H1 (cell line): Measurements from ENCODE around the gene FOXN4. TPM values are rescaled to one million over a fixed set of nuclear protein-coding genes. Genes with fewer than 3 reads are reported as not detected.

Experiments
- CTCF ChIA-PET: fragments of 300-600 bp; sonication (Branson Sonifier 250); formaldehyde crosslinking; loops from one replicate; lab custom pipeline; 2021; ENCODE audit not compliant: partially characterized antibody; lab: Charles Lee
- POLR2A ChIA-PET: fragments of 300-600 bp; sonication (Branson Sonifier 250); formaldehyde crosslinking; loops from one replicate; lab custom pipeline; 2021; ENCODE audit warnings: inconsistent platforms; ENCODE audit not compliant: partially characterized antibody; lab: Charles Lee
- DNase-seq, 2 experiments: peaks; one replicate each; pipeline versions ENCODE4 v3.0.0 to v3.0.0-alpha.2; 2010 to 2022; ENCODE audit warnings: low spot score in 2 of 2, low read depth in 1 of 2, mixed read lengths in 1 of 2
- FAIRE-seq: peaks from 2 replicates; lab custom pipeline; 2011; peaks lifted over from hg19 to GRCh38; lab: Jason Lieb, UNC
- H2AFZ ChIP-seq: 2 replicates; pipeline ENCODE4 v1.8.1; 2012; ENCODE audit warnings: low read length, inconsistent platforms
- H2AK5ac ChIP-seq: 2 replicates; pipeline ENCODE4 v1.6.1; 2013; ENCODE audit warnings: low read depth, low read length
- H2BK120ac ChIP-seq: replicated peaks from 2 replicates; pipeline ENCODE3; 2013; ENCODE audit warnings: low read depth, low read length, inconsistent platforms
- H2BK12ac ChIP-seq: 2 replicates; pipeline ENCODE4 v1.6.1; 2013; ENCODE audit warnings: low read depth, low read length
- H2BK15ac ChIP-seq: 2 replicates; pipeline ENCODE4 v1.6.1; 2013; ENCODE audit warnings: low read length
- H2BK20ac ChIP-seq: 2 replicates; pipeline ENCODE4 v1.6.1; 2013; ENCODE audit warnings: low read length
- H2BK5ac ChIP-seq: 2 replicates; pipeline ENCODE4 v1.6.1; 2013; ENCODE audit warnings: low read depth, low read length
- H3K14ac ChIP-seq: 2 replicates; pipeline ENCODE4 v1.6.1; 2013; ENCODE audit warnings: inconsistent platforms; ENCODE audit not compliant: insufficient read length
- H3K18ac ChIP-seq: 2 replicates; pipeline ENCODE4 v1.6.1; 2013; ENCODE audit warnings: low read length; ENCODE audit errors: extremely low read depth
- H3K23ac ChIP-seq: 2 replicates; pipeline ENCODE4 v1.6.1; 2013; ENCODE audit warnings: inconsistent platforms; ENCODE audit not compliant: insufficient read length
- H3K23me2 ChIP-seq: 2 replicates; pipeline ENCODE4 v1.6.1; 2013; ENCODE audit warnings: low read depth, low read length
- H3K27ac ChIP-seq: 2 replicates; pipeline ENCODE4 v1.6.1; 2011; ENCODE audit warnings: low read depth, low read length, inconsistent platforms
- H3K27me3 ChIP-seq, 4 experiments: replicated peaks in 1 of 4; 1 replicate in 1 of 4; 2 replicates in 3 of 4; pipeline versions ENCODE4 v1.6.1 to v1.8.1; 2011 to 2013; ENCODE audit warnings: low read length in 3 of 4, mild to moderate bottlenecking in 3 of 4, inconsistent platforms in 2 of 4, mixed read lengths in 2 of 4, moderate library complexity in 1 of 4; ENCODE audit not compliant: control insufficient read depth in 3 of 4, insufficient read depth in 3 of 4; ENCODE audit errors: extremely low read depth in 1 of 4
- H3K36me3 ChIP-seq, 4 experiments: 2 replicates each; pipeline versions ENCODE4 v1.6.1 to v1.8.1; 2011 to 2013; ENCODE audit warnings: mild to moderate bottlenecking in 4 of 4, low read length in 3 of 4, moderate library complexity in 2 of 4, control low read depth in 1 of 4, inconsistent platforms in 1 of 4; ENCODE audit not compliant: insufficient read depth in 4 of 4, control insufficient read depth in 2 of 4
- H3K4ac ChIP-seq: replicated peaks from 2 replicates; pipeline ENCODE3; 2013; ENCODE audit warnings: low read length, low read depth, mixed read lengths, inconsistent platforms; ENCODE audit not compliant: insufficient read length
- H3K4me1 ChIP-seq, 4 experiments: replicated peaks in 1 of 4; 1 replicate in 1 of 4; 2 replicates in 3 of 4; pipeline versions ENCODE4 v1.6.1 to v1.8.1; 2011 to 2013; ENCODE audit warnings: low read length in 3 of 4, inconsistent platforms in 2 of 4, mixed read lengths in 1 of 4; ENCODE audit not compliant: insufficient read depth in 4 of 4, control insufficient read depth in 3 of 4
- H3K4me2 ChIP-seq, 2 experiments: 2 replicates each; pipeline versions ENCODE4 v1.6.1 to v1.8.1; 2011 to 2013; ENCODE audit warnings: low read depth in 2 of 2, low read length in 2 of 2, control low read depth in 1 of 2, inconsistent platforms in 1 of 2, mild to moderate bottlenecking in 1 of 2; ENCODE audit not compliant: insufficient read depth in 1 of 2
- H3K4me3 ChIP-seq, 4 experiments: fragments of 200-600, 300-600 bp in 1 of 4; sonication (generic), shearing (Covaris generic), sonication (Bioruptor Twin) in 1 of 4; 2 replicates each; pipeline versions ENCODE4 v1.5.1 to v1.8.1; 2011 to 2016; ENCODE audit warnings: low read length in 4 of 4, low read depth in 3 of 4, control low read depth in 2 of 4, inconsistent platforms in 2 of 4, mild to moderate bottlenecking in 2 of 4, mixed read lengths in 1 of 4, moderate library complexity in 1 of 4; ENCODE audit not compliant: insufficient read depth in 2 of 4; ENCODE audit errors: extremely low read depth in 1 of 4
- H3K56ac ChIP-seq: replicated peaks from 2 replicates; pipeline ENCODE3; 2013; ENCODE audit warnings: low read depth, mild to moderate bottlenecking, mixed read lengths, low read length, inconsistent platforms; ENCODE audit not compliant: insufficient read length
- H3K79me1 ChIP-seq: 2 replicates; pipeline ENCODE4 v1.6.1; 2013; ENCODE audit warnings: low read depth, low read length, control low read depth
- H3K79me2 ChIP-seq, 2 experiments: 2 replicates each; pipeline versions ENCODE4 v1.6.1 to v1.8.1; 2012 to 2013; ENCODE audit warnings: low read length in 2 of 2, mild to moderate bottlenecking in 2 of 2, inconsistent platforms in 1 of 2; ENCODE audit not compliant: insufficient read depth in 2 of 2, control insufficient read depth in 1 of 2
- H3K9ac ChIP-seq, 4 experiments: replicated peaks in 1 of 4; 1 replicate in 1 of 4; 2 replicates in 3 of 4; pipeline versions ENCODE4 v1.6.1 to v1.8.1; 2011 to 2013; ENCODE audit warnings: low read depth in 3 of 4, low read length in 3 of 4, control low read depth in 2 of 4, mild to moderate bottlenecking in 2 of 4, moderate library complexity in 2 of 4, inconsistent platforms in 1 of 4; ENCODE audit errors: extremely low read depth in 1 of 4
- H3K9me3 ChIP-seq, 2 experiments: 2 replicates each; pipeline versions ENCODE4 v1.6.1 to v1.8.1; 2012 to 2013; ENCODE audit warnings: mild to moderate bottlenecking in 2 of 2, moderate library complexity in 2 of 2, control low read depth in 1 of 2, inconsistent platforms in 1 of 2, low read depth in 1 of 2, low read length in 1 of 2, mixed read lengths in 1 of 2; ENCODE audit not compliant: insufficient read depth in 2 of 2
- H4K20me1 ChIP-seq, 2 experiments: replicated peaks in 1 of 2; 2 replicates each; pipeline versions ENCODE3 to v1.8.1; 2011 to 2013; ENCODE audit warnings: inconsistent platforms in 2 of 2, low read length in 2 of 2, mild to moderate bottlenecking in 1 of 2; ENCODE audit not compliant: insufficient read depth in 2 of 2, control insufficient read depth in 1 of 2
- H4K5ac ChIP-seq: 2 replicates; pipeline ENCODE4 v1.6.1; 2013; ENCODE audit warnings: low read length, low read depth, mixed read lengths, inconsistent platforms; ENCODE audit not compliant: insufficient read length
- H4K8ac ChIP-seq: 2 replicates; pipeline ENCODE4 v1.8.0; 2013; ENCODE audit warnings: mild to moderate bottlenecking, moderate library complexity, low read length, inconsistent platforms; ENCODE audit not compliant: insufficient read depth; ENCODE audit errors: extremely low read depth
- H4K91ac ChIP-seq: replicated peaks from 2 replicates; pipeline ENCODE3; 2013; ENCODE audit warnings: low read length, mixed read lengths, inconsistent platforms; ENCODE audit not compliant: insufficient read length
- JUND ChIP-seq: IDR thresholded peaks from 2 replicates; pipeline ENCODE4 v1.6.1; 2011; ENCODE audit warnings: mild to moderate bottlenecking, improper control_type of control experiment, low read length
- WGBS, 2 experiments: shearing (Covaris generic) in 1 of 2; methylation state at CpG; one replicate each; pipeline versions ENCODE4 v1.1.6 to v1.1.7; 2013 to 2015; ENCODE audit warnings: low lambda C conversion rate in 2 of 2, mixed read lengths in 2 of 2, inconsistent platforms in 1 of 2, low coverage in 1 of 2, missing lambda C conversion rate in 1 of 2; ENCODE audit not compliant: insufficient replicate concordance in 2 of 2, insufficient coverage in 1 of 2, insufficient read length in 1 of 2; ENCODE audit errors: extremely low coverage in 1 of 2, missing lambda C conversion rate in 1 of 2; 5-methylcytosine and 5-hydroxymethylcytosine counted together
- long read RNA-seq, 2 experiments: library from RNA in 1 of 2; library from capped mRNA in 1 of 2; stranded (forward); transcript quantifications; one replicate each; pipeline ENCODE4 v2.0.0, GENCODE V29; 2021; ENCODE audit warnings: inconsistent platforms in 1 of 2
- polyA minus RNA-seq, 3 experiments: library from RNA; depleted of rRNA, polyadenylated mRNA; stranded (reverse); fragments of >200 nt; gene quantifications; 1 replicate in 2 of 3; 2 replicates in 1 of 3; pipeline ENCODE4 v1.2.3, GENCODE V29; 2011
- polyA plus RNA-seq, 7 experiments: library from polyadenylated mRNA; depleted of rRNA in 3 of 7; stranded (reverse) in 5 of 7; unstranded in 2 of 7; fragments of >200 nt in 5 of 7; fragments of 200-250 nt in 2 of 7; gene quantifications; 1 replicate in 5 of 7; 2 replicates in 1 of 7; 4 replicates in 1 of 7; pipeline versions ENCODE4 v1.2.1 to v1.2.3, GENCODE V29; 2011 to 2013; ENCODE audit warnings: missing spikeins in 2 of 7, mixed read lengths in 2 of 7
- total RNA-seq: library from RNA; stranded (reverse); fragmentation: NEBNext Ultra II Directional; extraction: Animal tissue kit (Norgen Biotek cat#: 25700); gene quantifications from 2 replicates; pipeline ENCODE4 v1.2.1, GENCODE V29; 2021
- TF ChIP-seq, protein P1 (sequence below): IDR thresholded peaks from 2 replicates; pipeline ENCODE4 v1.6.1; 2012; ENCODE audit warnings: inconsistent platforms
- TF ChIP-seq, protein P2 (sequence below), 3 experiments: IDR thresholded peaks; 1 replicate in 2 of 3; 2 replicates in 1 of 3; pipeline versions ENCODE4 v1.5.1 to v1.6.1; 2011; ENCODE audit warnings: low read length in 3 of 3, mild to moderate bottlenecking in 3 of 3, inconsistent platforms in 2 of 3, low read depth in 1 of 3, moderate library complexity in 1 of 3; ENCODE audit not compliant: insufficient read depth in 1 of 3; ENCODE audit errors: control extremely low read depth in 1 of 3

FOXN4 gene, protein sequence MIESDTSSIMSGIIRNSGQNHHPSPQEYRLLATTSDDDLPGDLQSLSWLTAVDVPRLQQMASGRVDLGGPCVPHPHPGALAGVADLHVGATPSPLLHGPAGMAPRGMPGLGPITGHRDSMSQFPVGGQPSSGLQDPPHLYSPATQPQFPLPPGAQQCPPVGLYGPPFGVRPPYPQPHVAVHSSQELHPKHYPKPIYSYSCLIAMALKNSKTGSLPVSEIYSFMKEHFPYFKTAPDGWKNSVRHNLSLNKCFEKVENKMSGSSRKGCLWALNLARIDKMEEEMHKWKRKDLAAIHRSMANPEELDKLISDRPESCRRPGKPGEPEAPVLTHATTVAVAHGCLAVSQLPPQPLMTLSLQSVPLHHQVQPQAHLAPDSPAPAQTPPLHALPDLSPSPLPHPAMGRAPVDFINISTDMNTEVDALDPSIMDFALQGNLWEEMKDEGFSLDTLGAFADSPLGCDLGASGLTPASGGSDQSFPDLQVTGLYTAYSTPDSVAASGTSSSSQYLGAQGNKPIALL
- total RNA-seq (0.26 and 0.57 TPM in 2 replicates), polyA plus RNA-seq (2011; rRNA removed) (0.29 and 0.78 TPM in 2 replicates), polyA minus RNA-seq (2011; rRNA and poly(A)+ RNA removed) (0.16 and 0.22 TPM in 2 replicates)
- polyA plus RNA-seq (2011; cell fraction: cytosol; rRNA removed): 0.52 TPM
- polyA plus RNA-seq (2011; cell fraction: nucleus; rRNA removed): 1.4 TPM
- 0.23 to 0.56 TPM (median 0.35 TPM) in 4 replicates for polyA plus RNA-seq (2012, experiment 1 of 2)
- 0.17 TPM for polyA plus RNA-seq (2012, experiment 2 of 2)
- polyA plus RNA-seq (2013, experiment 1 of 2): 0.30 TPM
- polyA plus RNA-seq (2013, experiment 2 of 2): 0.31 TPM
- polyA minus RNA-seq (2011; cell fraction: cytosol; rRNA and poly(A)+ RNA removed): not detected
- polyA minus RNA-seq (2011; cell fraction: nucleus; rRNA and poly(A)+ RNA removed): 0.80 TPM
- long read RNA-seq, experiment 1: 0 reads
- long read RNA-seq, experiment 2: 0 reads

DNA sequence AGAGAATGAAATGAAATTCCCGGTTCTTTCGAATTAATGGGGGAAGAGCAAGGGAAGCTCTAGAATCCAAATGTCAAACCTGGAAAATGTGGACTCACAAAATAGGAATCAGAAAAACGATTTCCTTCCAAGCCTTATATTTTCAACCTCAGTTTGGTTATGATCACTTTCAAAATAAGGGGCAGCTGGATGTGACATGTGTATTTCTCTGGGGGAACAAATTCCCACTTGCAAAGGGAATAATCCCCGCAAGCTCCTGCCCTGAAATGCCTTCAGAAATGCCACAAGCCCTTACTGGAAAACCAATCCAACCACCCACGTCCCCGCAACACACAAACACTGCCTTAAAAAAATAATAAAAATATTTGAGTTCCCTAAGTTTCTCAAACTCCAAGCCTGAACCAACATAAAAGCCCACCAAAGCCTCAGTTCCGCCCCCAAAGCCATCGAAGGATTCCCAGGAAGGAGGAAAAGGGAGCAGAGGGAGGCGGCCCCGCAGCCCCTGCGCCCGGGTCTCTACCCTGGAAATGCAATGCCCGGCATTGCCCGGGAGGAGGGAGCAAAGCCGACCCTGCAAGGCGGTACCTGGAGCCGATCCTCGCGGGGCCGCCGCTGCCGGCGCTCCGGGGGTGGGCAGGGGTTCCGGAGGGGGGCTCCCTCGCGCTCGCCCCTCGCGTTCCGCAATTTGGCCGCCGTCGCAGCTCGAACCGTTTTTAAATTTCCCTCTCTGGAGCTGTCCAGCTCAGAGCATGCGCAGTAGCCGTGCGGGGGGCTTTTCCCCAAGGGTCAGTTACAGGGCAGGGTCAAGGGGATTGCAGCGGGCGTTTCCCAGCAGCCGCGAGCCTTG, at the start of gene FOXN4:
FOXN4 (minus strand) TSS at position 751 of the 847 bp plus-strand sequence. CDS start 963 bp downstream, outside the sequence.
- Histone ChIP-seq H3K36me3 (no peaks in the 10 kb centered on the region), H3K23me2 (peaks cover 8% of the 10 kb centered on the region; the same call in 1 of the 2 replicates), H3K56ac (no peak within 1 kb of the TSS), H2AFZ (peak within 1 kb of the TSS; percentile 88), H4K91ac (no peak within 1 kb of the TSS), H4K8ac (no peak within 1 kb of the TSS; the same call in 1 of the 2 replicates), H3K9ac (peak within 1 kb of the TSS in 1 of 4 experiments; percentile 4; a peak in 2 of 7 replicates), H3K4me1 (peaks cover 0 to 6% (median under 1%) of the 10 kb centered on the region in 4 experiments; a peak in 2 of 7 replicates), H2BK120ac (no peak within 1 kb of the TSS), H4K5ac (no peak within 1 kb of the TSS), H2AK5ac (no peak within 1 kb of the TSS), H2BK20ac (no peak within 1 kb of the TSS), H3K4me2 (peak within 1 kb of the TSS; percentile 83 to 96), H3K4ac (no peak within 1 kb of the TSS), H3K9me3 (no peaks in the 10 kb centered on the region), H3K79me1 (no peaks in the 10 kb centered on the region), H2BK5ac (no peak within 1 kb of the TSS), H3K23ac (no peak within 1 kb of the TSS), H3K27ac (no peak within 1 kb of the TSS), H3K79me2 (no peaks in the 10 kb centered on the region), H2BK15ac (no peak within 1 kb of the TSS), H3K27me3 (peaks cover 10 to 54% (median 40%) of the 10 kb centered on the region in 4 experiments), H3K4me3 (peak within 1 kb of the TSS; percentile 47 to 73 (median 59)), H3K18ac (no peak within 1 kb of the TSS), H2BK12ac (no peak within 1 kb of the TSS), H4K20me1 (peaks cover 0 to 1% of the 10 kb centered on the region in 2 experiments), H3K14ac (no peak within 1 kb of the TSS)
- DNase-seq (peak in 1 of 2 experiments; percentile 82), FAIRE-seq (no peak)
- 17% methylated on average over 28 of the region's 43 CpGs; no CpG with 5 or more reads in 1 of the 2 experiments for WGBS, 2 experiments
- ChIA-PET CTCF (interaction anchor here (1.2 to 1.6 kb wide), 2 partner anchors 11 to 15 kb away, joined by 3 read pairs; no protein-coding TSS in a partner anchor), POLR2A (interaction anchor here (1.2 kb wide), 1 partner anchor 20 kb away, joined by 4 read pairs; no protein-coding TSS in a partner anchor)
- no peak for TF ChIP-seq JUND
- TF ChIP-seq, protein P1, sequence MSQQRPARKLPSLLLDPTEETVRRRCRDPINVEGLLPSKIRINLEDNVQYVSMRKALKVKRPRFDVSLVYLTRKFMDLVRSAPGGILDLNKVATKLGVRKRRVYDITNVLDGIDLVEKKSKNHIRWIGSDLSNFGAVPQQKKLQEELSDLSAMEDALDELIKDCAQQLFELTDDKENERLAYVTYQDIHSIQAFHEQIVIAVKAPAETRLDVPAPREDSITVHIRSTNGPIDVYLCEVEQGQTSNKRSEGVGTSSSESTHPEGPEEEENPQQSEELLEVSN: peak; percentile 86
- TF ChIP-seq, protein P2, sequence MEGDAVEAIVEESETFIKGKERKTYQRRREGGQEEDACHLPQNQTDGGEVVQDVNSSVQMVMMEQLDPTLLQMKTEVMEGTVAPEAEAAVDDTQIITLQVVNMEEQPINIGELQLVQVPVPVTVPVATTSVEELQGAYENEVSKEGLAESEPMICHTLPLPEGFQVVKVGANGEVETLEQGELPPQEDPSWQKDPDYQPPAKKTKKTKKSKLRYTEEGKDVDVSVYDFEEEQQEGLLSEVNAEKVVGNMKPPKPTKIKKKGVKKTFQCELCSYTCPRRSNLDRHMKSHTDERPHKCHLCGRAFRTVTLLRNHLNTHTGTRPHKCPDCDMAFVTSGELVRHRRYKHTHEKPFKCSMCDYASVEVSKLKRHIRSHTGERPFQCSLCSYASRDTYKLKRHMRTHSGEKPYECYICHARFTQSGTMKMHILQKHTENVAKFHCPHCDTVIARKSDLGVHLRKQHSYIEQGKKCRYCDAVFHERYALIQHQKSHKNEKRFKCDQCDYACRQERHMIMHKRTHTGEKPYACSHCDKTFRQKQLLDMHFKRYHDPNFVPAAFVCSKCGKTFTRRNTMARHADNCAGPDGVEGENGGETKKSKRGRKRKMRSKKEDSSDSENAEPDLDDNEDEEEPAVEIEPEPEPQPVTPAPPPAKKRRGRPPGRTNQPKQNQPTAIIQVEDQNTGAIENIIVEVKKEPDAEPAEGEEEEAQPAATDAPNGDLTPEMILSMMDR (IDR thresholded peaks at IDR 0.05; ENCODE audit: control extremely low read depth in 1 of 3, insufficient read depth in 1 of 3, low read depth in 1 of 3, low read length in 3 of 3): peak in 1 of 3 experiments; percentile 4; a peak in 1 of 4 replicates
